ENCODE measurements around the gene PAK1. TPM values are rescaled to one million over a fixed set of nuclear protein-coding genes. Genes with fewer than 3 reads are reported as not detected.

The PAK1 gene
- total and polyA plus RNA-seq, 2 of the 8 experiments (the other 6 are each of a cell fraction or from before 2014, with no cell fraction given): 87.7 to 151 TPM

DNA sequence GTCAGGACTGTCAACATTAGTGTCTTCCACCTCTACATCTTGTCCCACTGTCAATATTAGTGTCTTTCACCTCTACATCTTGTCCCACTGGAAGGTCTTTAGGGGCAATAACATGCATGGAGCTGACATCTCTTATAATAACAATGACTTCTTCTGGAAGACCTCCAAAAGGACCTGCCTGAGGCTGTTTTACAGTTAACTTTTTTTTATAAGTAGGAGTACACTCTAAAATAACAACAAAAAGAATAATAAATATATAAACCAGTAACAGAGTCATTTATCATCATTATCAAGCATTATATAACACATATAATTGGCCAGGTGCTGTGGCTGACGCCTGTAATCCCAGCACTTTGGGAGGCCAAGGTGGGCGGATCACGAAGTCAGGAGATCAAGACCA, 57.5 kb downstream of the PAK1 start:
- H3K18ac ChIP-seq (ENCODE audit: extremely low read depth, low read length): no peak overlapping the region
- no peaks in the 10 kb centered on the region for H3K9me3 ChIP-seq (ENCODE audit: insufficient read depth in 2 of 2, low read depth in 1 of 2, low read length in 1 of 2)
- H3K4ac ChIP-seq (replicated peaks; ENCODE audit: insufficient read length, low read depth, low read length): no peak overlapping the region
- H2AK5ac ChIP-seq (ENCODE audit: low read depth, low read length): no peak overlapping the region
- no peak overlapping the region for H2BK15ac ChIP-seq (ENCODE audit: low read length)
- H3K79me2 ChIP-seq (ENCODE audit: control insufficient read depth in 1 of 2, insufficient read depth in 2 of 2, low read length in 2 of 2): peaks cover 0 to 72% of the 10 kb centered on the region in 2 experiments; a peak in 2 of 4 replicates
- no peak overlapping the region for H2BK12ac ChIP-seq (ENCODE audit: low read depth, low read length)
- no peak overlapping the region for H4K91ac ChIP-seq (replicated peaks; ENCODE audit: insufficient read length, low read length)
- no peak overlapping the region for H2AFZ ChIP-seq (ENCODE audit: low read length)
- H3K4me1 ChIP-seq (replicated peaks in 1 of 4; ENCODE audit: control insufficient read depth in 3 of 4, insufficient read depth in 4 of 4, low read length in 3 of 4): peaks cover 0 to 23% (median 6%) of the 10 kb centered on the region in 4 experiments; a peak in 5 of 7 replicates
- no peak overlapping the region for H3K4me2 ChIP-seq (ENCODE audit: insufficient read depth in 1 of 2, low read depth in 2 of 2, low read length in 2 of 2)
- H3K23ac ChIP-seq (ENCODE audit: insufficient read length): no peak overlapping the region
- H3K27me3 ChIP-seq (replicated peaks in 1 of 4; ENCODE audit: control insufficient read depth in 3 of 4, extremely low read depth in 1 of 4, insufficient read depth in 3 of 4, low read length in 3 of 4): no peaks in the 10 kb centered on the region
- no peak overlapping the region for H3K9ac ChIP-seq (replicated peaks in 1 of 4; ENCODE audit: extremely low read depth in 1 of 4, low read depth in 3 of 4, low read length in 3 of 4)
- DNase-seq (ENCODE audit: low read depth in 1 of 2, low spot score in 2 of 2): no peak
- peaks cover under 1% of the 10 kb centered on the region; the same call in 1 of the 2 replicates for H3K79me1 ChIP-seq (ENCODE audit: low read depth, low read length)
- WGBS, 2 experiments (ENCODE audit: extremely low coverage in 1 of 2, insufficient coverage in 1 of 2, insufficient read length in 1 of 2, insufficient replicate concordance in 2 of 2, low coverage in 1 of 2, low lambda C conversion rate in 2 of 2, missing lambda C conversion rate in 1 of 2): 98% methylated on average over 3 of the region's 3 CpGs; no CpG with 5 or more reads in 1 of the 2 experiments
- no peak for FAIRE-seq
- H4K20me1 ChIP-seq (replicated peaks in 1 of 2; ENCODE audit: control insufficient read depth in 1 of 2, insufficient read depth in 2 of 2, low read length in 2 of 2): no peaks in the 10 kb centered on the region
- H4K5ac ChIP-seq (ENCODE audit: insufficient read length, low read depth, low read length): no peak overlapping the region
- H2BK120ac ChIP-seq (replicated peaks; ENCODE audit: low read depth, low read length): no peak overlapping the region
- no peak overlapping the region for H3K14ac ChIP-seq (ENCODE audit: insufficient read length)
- no peak overlapping the region for H3K56ac ChIP-seq (replicated peaks; ENCODE audit: insufficient read length, low read depth, low read length)
- ChIA-PET POLR2A (ENCODE audit: partially characterized antibody) (no interaction called here), CTCF (ENCODE audit: partially characterized antibody) (interaction anchor here (0.6 to 1.6 kb wide), 5 partner anchors 44 to 608 kb away, joined by 3 to 5 read pairs (median 3); no protein-coding TSS in a partner anchor)
- no peak overlapping the region for H4K8ac ChIP-seq (ENCODE audit: extremely low read depth, insufficient read depth, low read length)
- H2BK20ac ChIP-seq (ENCODE audit: low read length): no peak overlapping the region
- no peak overlapping the region for H3K4me3 ChIP-seq (ENCODE audit: extremely low read depth in 1 of 4, insufficient read depth in 2 of 4, low read depth in 3 of 4, low read length in 4 of 4)
- no peak overlapping the region for H3K27ac ChIP-seq (ENCODE audit: low read depth, low read length)
- no peak overlapping the region for H2BK5ac ChIP-seq (ENCODE audit: low read depth, low read length)
- H3K23me2 ChIP-seq (ENCODE audit: low read depth, low read length): peaks cover 3% of the 10 kb centered on the region
- no peaks in the 10 kb centered on the region for H3K36me3 ChIP-seq (ENCODE audit: control insufficient read depth in 2 of 4, insufficient read depth in 4 of 4, low read length in 3 of 4)
- no peak for TF ChIP-seq BACH1 (IDR thresholded peaks at IDR 0.05; ENCODE audit: low read length)
- no peak for TF ChIP-seq SP4 (IDR thresholded peaks at IDR 0.05; ENCODE audit: low read length)
- TF ChIP-seq SIRT6 (IDR thresholded peaks at IDR 0.05; ENCODE audit: low read length): no peak
- no peak for TF ChIP-seq JUND (IDR thresholded peaks at IDR 0.05; ENCODE audit: low read length)
- TF ChIP-seq ATF2 (IDR thresholded peaks at IDR 0.05; ENCODE audit: low read length): no peak
- no peak for TF ChIP-seq TCF12 (IDR thresholded peaks at IDR 0.05; ENCODE audit: low read depth, low read length)
- no peak for TF ChIP-seq GTF2F1 (IDR thresholded peaks at IDR 0.05; ENCODE audit: borderline replicate concordance, low read depth, low read length)
- TF ChIP-seq TAF1 (IDR thresholded peaks at IDR 0.05; ENCODE audit: low read depth, low read length): no peak
- TF ChIP-seq ZNF274 (IDR thresholded peaks at IDR 0.05; ENCODE audit: borderline replicate concordance, extremely low read depth, low read length): no peak
- no peak for TF ChIP-seq CEBPB (IDR thresholded peaks at IDR 0.05; ENCODE audit: low read depth, low read length)
- no peak for TF ChIP-seq SP1 (IDR thresholded peaks at IDR 0.05; ENCODE audit: low read depth, low read length)
- no peak for TF ChIP-seq MAX (IDR thresholded peaks at IDR 0.05)
- no peak for TF ChIP-seq KDM1A (IDR thresholded peaks at IDR 0.05; ENCODE audit: borderline replicate concordance, low read length)
- no peak for TF ChIP-seq RBBP5 (IDR thresholded peaks at IDR 0.05; ENCODE audit: borderline replicate concordance, low read depth, low read length)
